WERI-Rb-1 (cell line): Measurements from ENCODE around the gene CDC42BPG.

Experiments used
- DNase-seq: peaks from one replicate; pipeline ENCODE4 v3.0.0-alpha.2; 2020
- H3K27ac ChIP-seq: fragments of 250-450 bp; sonication (Bioruptor Pico); 2 replicates; pipeline ENCODE4 v1.5.1; 2020; ENCODE audit warnings: mild to moderate bottlenecking, moderate library complexity
- H3K27me3 ChIP-seq: fragments of 250-450 bp; sonication (Bioruptor Pico); 2 replicates; pipeline ENCODE4 v1.5.1; 2021; ENCODE audit warnings: mild to moderate bottlenecking, low read depth, moderate library complexity; ENCODE audit not compliant: insufficient read depth, severe bottlenecking
- H3K36me3 ChIP-seq: fragments of 250-450 bp; sonication (Bioruptor Pico); 2 replicates; pipeline ENCODE4 v1.5.1; 2020; ENCODE audit warnings: mild to moderate bottlenecking, moderate library complexity
- H3K4me3 ChIP-seq: 2 replicates; pipeline ENCODE4 v1.5.1; 2011; ENCODE audit warnings: low read depth, mild to moderate bottlenecking, control low read depth, low read length
- H3K9me3 ChIP-seq: fragments of 250-450 bp; sonication (Bioruptor Pico); 2 replicates; pipeline ENCODE4 v1.5.1; 2021; ENCODE audit warnings: mild to moderate bottlenecking, moderate library complexity; ENCODE audit not compliant: severe bottlenecking
- CTCF ChIP-seq: IDR thresholded peaks from 2 replicates; pipeline ENCODE4 v1.5.1; 2011; ENCODE audit warnings: low read depth, mild to moderate bottlenecking, control low read depth, inconsistent platforms, low read length

The CDC42BPG gene

GRCh38 chr11:64881476-64881875, 37.0 kb upstream of the CDC42BPG start:
- Histone ChIP-seq H3K27ac (no peak overlapping the region), H3K27me3 (no peaks in the 10 kb centered on the region), H3K9me3 (no peaks in the 10 kb centered on the region), H3K36me3 (no peaks in the 10 kb centered on the region), H3K4me3 (no peak overlapping the region)
- DNase-seq, result no peak
- TF ChIP-seq CTCF, result no peak

GRCh38 chr11:64880240-64881001, 36.0 kb upstream of the CDC42BPG start:
- Histone ChIP-seq H3K36me3 (no peaks in the 10 kb centered on the region), H3K4me3 (no peak overlapping the region), H3K9me3 (no peaks in the 10 kb centered on the region), H3K27ac (no peak overlapping the region), H3K27me3 (no peaks in the 10 kb centered on the region)
- DNase-seq, result no peak
- no peak for TF ChIP-seq CTCF

- no peak for TF ChIP-seq CTCF
- Histone ChIP-seq H3K27ac (peak overlapping the region; percentile 74), H3K4me3 (peak overlapping the region; percentile 64), H3K9me3 (no peaks in the 10 kb centered on the region), H3K36me3 (peaks cover under 1% of the 10 kb centered on the region; the same call in 1 of the 2 replicates), H3K27me3 (no peaks in the 10 kb centered on the region)
- DNase-seq, result no peak
Observed at GRCh38 chr11:64879244-64879900, 34.9 kb upstream of the CDC42BPG start.

- Histone ChIP-seq H3K9me3 (no peaks in the 10 kb centered on the region), H3K27me3 (no peaks in the 10 kb centered on the region), H3K27ac (peak within 1 kb of the TSS; percentile 74), H3K36me3 (peaks cover 3% of the 10 kb centered on the region; the same call in 1 of the 2 replicates), H3K4me3 (peak within 1 kb of the TSS; percentile 66)
- TF ChIP-seq CTCF, result peak; percentile 79
- DNase-seq, result peak; percentile 99
Observed at GRCh38 chr11:64878494-64879243, 34.2 kb upstream of the CDC42BPG start, which contains the start of gene EHD1. EHD1 (minus strand) TSS chr11:64878621; CDS start chr11:64878464, 157 bp downstream.

GRCh38 chr11:64878223-64878493, 33.7 kb upstream of the CDC42BPG start:
- Histone ChIP-seq H3K27me3 (no peaks in the 10 kb centered on the region), H3K9me3 (no peaks in the 10 kb centered on the region), H3K4me3 (peak overlapping the region; percentile 66), H3K36me3 (peaks cover 3% of the 10 kb centered on the region), H3K27ac (peak overlapping the region; percentile 32)
- no peak for TF ChIP-seq CTCF
- DNase-seq, result no peak
